Forelimb muscle (tissue), 1 donor: ENCODE measurements around the gene LHX2. TPM values are rescaled to one million over a fixed set of nuclear protein-coding genes. Genes with fewer than 3 reads are reported as not detected.

Experiments
- DNase-seq: peaks from one replicate; pipeline ENCODE4 v3.0.0-alpha.2; 2013; ENCODE audit warnings: low read depth
- polyA plus RNA-seq: library from polyadenylated mRNA; unstranded; fragments of 120-200 nt; gene quantifications from one replicate; pipeline ENCODE4 v1.2.1, GENCODE V29; 2013; ENCODE audit not compliant: insufficient read length

The LHX2 gene
- polyA plus RNA-seq, 1 donor = 1.9 TPM

- DNase-seq = no peak
These were observed 2.0 kb downstream of the LHX2 start for GRCh38 chr9:124013309-124014210.

GRCh38 chr9:124014211-124014955 lies 2.8 kb downstream of the LHX2 start:
- no peak for DNase-seq

- DNase-seq = no peak
These were observed 3.5 kb downstream of the LHX2 start for GRCh38 chr9:124014956-124015660.

GRCh38 chr9:124015661-124016131 lies 4.1 kb downstream of the LHX2 start:
- no peak for DNase-seq

- DNase-seq = no peak
These were observed 4.8 kb downstream of the LHX2 start for GRCh38 chr9:124016175-124017050.

GRCh38 chr9:124017051-124017928 lies 5.7 kb downstream of the LHX2 start:
- no peak for DNase-seq

- no peak for DNase-seq
These were observed 6.6 kb downstream of the LHX2 start for GRCh38 chr9:124017929-124018729.

- no peak for DNase-seq
These were observed 7.4 kb downstream of the LHX2 start for GRCh38 chr9:124018730-124019697.

GRCh38 chr9:124019771-124020519 lies 8.4 kb downstream of the LHX2 start:
- DNase-seq = no peak

GRCh38 chr9:124020520-124021384 lies 9.2 kb downstream of the LHX2 start:
- no peak for DNase-seq

GRCh38 chr9:124021385-124021769 lies 9.8 kb downstream of the LHX2 start:
- no peak for DNase-seq

- no peak for DNase-seq
These were observed 10.9 kb downstream of the LHX2 start for GRCh38 chr9:124022201-124023121.

GRCh38 chr9:124024107-124024506 lies 12.5 kb downstream of the LHX2 start:
- no peak for DNase-seq

- DNase-seq = no peak
These were observed 18.0 kb downstream of the LHX2 start for GRCh38 chr9:124029617-124030016.

- DNase-seq = no peak
These were observed 19.4 kb downstream of the LHX2 start for GRCh38 chr9:124030969-124031451.
